ENCODE measurements around the gene OR2D3.

DNA sequence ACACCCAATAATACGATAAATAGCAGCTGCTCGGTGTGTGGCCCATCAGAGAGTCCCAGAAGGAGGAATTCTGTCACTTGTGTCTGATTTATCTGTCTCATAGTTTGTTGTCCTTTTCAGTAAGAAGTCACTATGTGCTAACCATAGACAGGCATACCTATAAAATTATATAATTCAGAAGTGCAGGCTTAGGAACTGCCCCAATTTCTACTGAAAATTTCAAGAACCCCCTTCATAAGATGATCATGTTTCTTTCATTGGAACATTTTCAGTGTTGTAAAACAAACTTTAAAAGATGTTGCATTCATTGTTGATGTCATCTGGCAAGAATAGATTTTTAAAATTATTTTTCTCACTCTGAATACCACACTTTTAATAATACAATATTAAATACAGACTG, 28.4 kb upstream of the OR2D3 start, which contains the start of gene OR2D2:
- TF ChIP-seq, protein P1, sequence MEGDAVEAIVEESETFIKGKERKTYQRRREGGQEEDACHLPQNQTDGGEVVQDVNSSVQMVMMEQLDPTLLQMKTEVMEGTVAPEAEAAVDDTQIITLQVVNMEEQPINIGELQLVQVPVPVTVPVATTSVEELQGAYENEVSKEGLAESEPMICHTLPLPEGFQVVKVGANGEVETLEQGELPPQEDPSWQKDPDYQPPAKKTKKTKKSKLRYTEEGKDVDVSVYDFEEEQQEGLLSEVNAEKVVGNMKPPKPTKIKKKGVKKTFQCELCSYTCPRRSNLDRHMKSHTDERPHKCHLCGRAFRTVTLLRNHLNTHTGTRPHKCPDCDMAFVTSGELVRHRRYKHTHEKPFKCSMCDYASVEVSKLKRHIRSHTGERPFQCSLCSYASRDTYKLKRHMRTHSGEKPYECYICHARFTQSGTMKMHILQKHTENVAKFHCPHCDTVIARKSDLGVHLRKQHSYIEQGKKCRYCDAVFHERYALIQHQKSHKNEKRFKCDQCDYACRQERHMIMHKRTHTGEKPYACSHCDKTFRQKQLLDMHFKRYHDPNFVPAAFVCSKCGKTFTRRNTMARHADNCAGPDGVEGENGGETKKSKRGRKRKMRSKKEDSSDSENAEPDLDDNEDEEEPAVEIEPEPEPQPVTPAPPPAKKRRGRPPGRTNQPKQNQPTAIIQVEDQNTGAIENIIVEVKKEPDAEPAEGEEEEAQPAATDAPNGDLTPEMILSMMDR (IDR thresholded peaks at IDR 0.05; ENCODE audit: insufficient read depth, low read length, poor library complexity, severe bottlenecking), result no peak
- TF ChIP-seq EZH2phosphoT487 (conservative IDR thresholded peaks at IDR 0.05; ENCODE audit: low read length), result no peak

Measured in SU-DHL-6 (cell line).